Neural progenitor cell (in vitro differentiated cells): ENCODE measurements around the gene NCF4.

ENCODE experiments used
- EZH2 ChIP-seq: fragments of 200-600 bp; sonication (generic); IDR thresholded peaks from 2 replicates; pipeline ENCODE4 v1.6.1; 2017; ENCODE audit warnings: antibody characterized with exemption, mild to moderate bottlenecking, moderate library complexity
- TF ChIP-seq, protein P1 (sequence below): fragments of 200-600 bp; sonication (generic); IDR thresholded peaks from 2 replicates; pipeline ENCODE4 v1.5.1; 2017; ENCODE audit warnings: antibody characterized with exemption, mild to moderate bottlenecking

DNA sequence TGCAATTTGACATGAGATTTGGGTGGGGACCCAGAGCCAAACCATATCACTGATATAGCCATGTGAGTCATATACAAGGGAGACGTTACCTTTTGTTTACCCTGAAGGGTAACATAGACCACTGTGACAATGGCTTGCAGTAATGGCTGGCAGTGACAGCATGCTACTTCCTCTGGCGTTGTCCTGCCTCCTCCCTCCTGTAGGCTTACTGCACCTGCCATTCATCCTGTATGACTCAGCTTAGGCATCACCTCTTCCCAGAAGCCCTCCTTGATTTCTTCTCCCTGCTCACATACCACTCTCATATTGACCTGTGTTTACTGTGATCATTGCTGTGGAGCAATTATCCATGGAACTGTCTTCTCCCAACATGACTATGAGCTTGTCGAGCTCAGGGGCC, 32.0 kb upstream of the NCF4 start:
- TF ChIP-seq EZH2 = no peak
- TF ChIP-seq, protein P1, sequence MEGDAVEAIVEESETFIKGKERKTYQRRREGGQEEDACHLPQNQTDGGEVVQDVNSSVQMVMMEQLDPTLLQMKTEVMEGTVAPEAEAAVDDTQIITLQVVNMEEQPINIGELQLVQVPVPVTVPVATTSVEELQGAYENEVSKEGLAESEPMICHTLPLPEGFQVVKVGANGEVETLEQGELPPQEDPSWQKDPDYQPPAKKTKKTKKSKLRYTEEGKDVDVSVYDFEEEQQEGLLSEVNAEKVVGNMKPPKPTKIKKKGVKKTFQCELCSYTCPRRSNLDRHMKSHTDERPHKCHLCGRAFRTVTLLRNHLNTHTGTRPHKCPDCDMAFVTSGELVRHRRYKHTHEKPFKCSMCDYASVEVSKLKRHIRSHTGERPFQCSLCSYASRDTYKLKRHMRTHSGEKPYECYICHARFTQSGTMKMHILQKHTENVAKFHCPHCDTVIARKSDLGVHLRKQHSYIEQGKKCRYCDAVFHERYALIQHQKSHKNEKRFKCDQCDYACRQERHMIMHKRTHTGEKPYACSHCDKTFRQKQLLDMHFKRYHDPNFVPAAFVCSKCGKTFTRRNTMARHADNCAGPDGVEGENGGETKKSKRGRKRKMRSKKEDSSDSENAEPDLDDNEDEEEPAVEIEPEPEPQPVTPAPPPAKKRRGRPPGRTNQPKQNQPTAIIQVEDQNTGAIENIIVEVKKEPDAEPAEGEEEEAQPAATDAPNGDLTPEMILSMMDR = no peak
